Measurements from ENCODE around the gene PRR35. TPM values are rescaled to one million over a fixed set of nuclear protein-coding genes. Genes with fewer than 3 reads are reported as not detected.
"Not testable (repeated sequence)": the region's sequence is repeated elsewhere in the genome, so short reads cannot be mapped to it uniquely, and the experiment has no call there.

Gene PRR35
- total RNA-seq, 1 donor from 2014 or later, result not detected

DNA sequence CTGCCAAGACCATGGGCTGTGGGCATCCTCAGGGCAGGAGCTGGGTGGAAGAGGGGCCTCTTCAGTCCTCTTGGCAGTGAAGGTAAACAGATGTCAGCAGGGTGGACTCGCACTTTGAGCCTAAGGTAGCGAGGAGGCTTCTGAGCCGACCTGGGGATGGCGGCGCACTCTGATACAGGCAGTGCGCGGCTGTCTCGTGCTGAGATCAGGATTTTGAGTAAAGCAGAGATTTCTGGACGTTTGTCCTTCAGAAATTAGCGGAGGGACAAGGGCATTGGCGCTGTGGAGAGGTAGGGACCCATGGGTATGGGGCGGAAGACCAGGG is 36.5 kb downstream of the PRR35 start:
- peaks cover 14% of the 10 kb centered on the region for H3K36me3 Mint-ChIP-seq (ENCODE audit: low read depth)
- H3K27ac Mint-ChIP-seq, result no peak overlapping the region
- H3K4me3 Mint-ChIP-seq, result no peak overlapping the region
- no peaks in the 10 kb centered on the region for H3K27me3 Mint-ChIP-seq (ENCODE audit: insufficient read depth)
- intact Hi-C loops (cut with micrococcal nuclease), result no loop called here
- H3K9me3 Mint-ChIP-seq, result no peaks in the 10 kb centered on the region
- H3K4me1 Mint-ChIP-seq (ENCODE audit: low read depth), result peaks cover 10% of the 10 kb centered on the region
- no peak for DNase-seq (ENCODE audit: low spot score)

DNA sequence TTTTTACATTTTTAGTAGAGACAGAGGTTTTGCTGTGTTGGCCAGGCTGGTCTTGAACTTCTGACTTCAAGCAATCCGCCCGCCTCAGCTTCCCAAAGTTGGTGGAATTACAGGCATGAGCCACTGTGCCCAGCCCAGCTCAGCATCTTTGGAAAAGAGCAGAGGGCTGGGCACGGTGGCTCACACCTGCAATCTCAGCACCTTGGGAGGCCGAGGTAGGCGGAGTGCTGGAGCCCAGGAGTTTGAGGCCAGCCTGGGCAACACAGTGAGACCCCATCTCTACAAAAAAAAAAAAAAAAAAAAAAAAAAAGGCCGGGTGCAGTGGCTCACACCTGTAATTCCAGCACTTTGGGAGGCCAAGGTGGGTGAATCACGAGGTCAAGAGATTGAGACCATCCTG is 37.5 kb downstream of the PRR35 start:
- intact Hi-C loops (cut with micrococcal nuclease); H3K27me3 Mint-ChIP-seq (ENCODE audit: insufficient read depth); H3K4me3 Mint-ChIP-seq; H3K27ac Mint-ChIP-seq; H3K9me3 Mint-ChIP-seq; H3K4me1 Mint-ChIP-seq (ENCODE audit: low read depth); DNase-seq (ENCODE audit: low spot score): not testable (repeated sequence)
- H3K36me3 Mint-ChIP-seq (ENCODE audit: low read depth), result peaks cover 14% of the 10 kb centered on the region

DNA sequence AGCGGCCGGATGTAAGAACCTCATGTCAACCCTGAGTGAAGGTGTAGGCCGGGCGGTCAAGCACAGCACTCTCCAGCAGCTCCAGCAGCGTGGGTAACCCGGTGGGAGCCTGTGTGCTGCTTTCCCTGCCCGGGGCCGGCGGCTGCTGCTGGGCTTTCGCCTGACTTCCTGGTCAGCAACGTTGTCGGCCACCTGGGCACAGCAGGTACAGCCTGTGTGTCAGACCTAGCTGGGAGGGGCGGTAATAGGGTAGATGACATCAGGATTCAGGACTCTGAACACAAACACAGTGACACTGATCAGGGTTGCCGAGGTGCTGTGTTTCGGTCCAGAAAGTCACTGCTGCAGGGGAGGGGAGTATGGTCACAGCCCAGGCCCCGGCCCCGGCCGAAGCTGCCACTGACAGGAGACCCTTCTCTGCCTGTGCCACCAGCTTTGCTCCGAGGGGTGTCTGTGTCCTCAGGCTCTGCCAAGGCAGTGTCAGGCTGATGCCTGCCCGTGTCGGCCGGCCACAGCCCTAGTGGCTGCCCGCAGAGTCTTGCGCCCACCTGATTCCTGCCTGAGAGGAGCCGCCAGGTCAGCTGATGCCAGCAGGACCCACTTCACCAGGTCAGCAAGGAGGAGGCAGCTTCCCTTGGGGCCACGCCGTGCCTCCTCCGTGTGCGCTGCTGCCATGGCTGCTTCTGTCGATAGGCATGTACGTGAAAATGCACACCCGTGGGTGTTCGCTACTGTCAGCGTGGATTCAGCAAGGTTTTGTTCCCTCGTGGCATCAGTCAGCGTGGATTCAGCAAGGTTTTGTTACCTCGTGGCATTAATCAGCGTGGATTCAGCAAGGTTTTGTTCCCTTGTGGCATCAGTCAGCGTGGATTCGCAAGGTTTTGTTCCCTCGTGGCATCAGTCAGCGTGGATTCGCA is 38.9 kb downstream of the PRR35 start:
- Mint-ChIP-seq H3K4me1 (ENCODE audit: low read depth) (peaks cover 6% of the 10 kb centered on the region), H3K9me3 (no peaks in the 10 kb centered on the region), H3K4me3 (no peak overlapping the region), H3K27ac (no peak overlapping the region), H3K27me3 (ENCODE audit: insufficient read depth) (no peaks in the 10 kb centered on the region), H3K36me3 (ENCODE audit: low read depth) (peaks cover 14% of the 10 kb centered on the region)
- no peak for DNase-seq (ENCODE audit: low spot score)
- intact Hi-C loops (cut with micrococcal nuclease), result no loop called here

DNA sequence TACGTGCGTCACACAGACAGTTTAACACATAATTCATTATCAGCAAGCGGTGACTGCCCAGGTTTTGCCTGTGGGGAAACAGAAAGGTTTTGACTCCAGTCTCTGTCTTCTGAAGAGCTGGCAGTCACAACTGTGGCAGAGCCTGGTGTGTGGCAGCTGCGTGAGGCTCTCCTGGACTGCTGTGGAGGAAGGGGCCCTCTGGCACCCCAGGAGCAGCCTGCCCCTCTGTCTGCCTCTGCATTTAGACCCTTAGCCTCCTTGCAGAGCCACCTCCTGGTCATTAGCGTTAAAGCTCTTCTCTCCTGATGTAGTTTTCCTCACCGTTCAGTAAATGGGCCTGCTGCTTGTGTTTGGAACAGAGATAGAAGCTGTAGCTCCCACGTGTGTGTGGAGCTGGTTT is 40.6 kb downstream of the PRR35 start:
- intact Hi-C loops (cut with micrococcal nuclease), result no loop called here
- H3K36me3 Mint-ChIP-seq (ENCODE audit: low read depth), result peaks cover 15% of the 10 kb centered on the region
- DNase-seq (ENCODE audit: low spot score), result no peak
- no peak overlapping the region for H3K4me3 Mint-ChIP-seq
- no peaks in the 10 kb centered on the region for H3K27me3 Mint-ChIP-seq (ENCODE audit: insufficient read depth)
- H3K9me3 Mint-ChIP-seq, result no peaks in the 10 kb centered on the region
- no peak overlapping the region for H3K27ac Mint-ChIP-seq
- no peaks in the 10 kb centered on the region for H3K4me1 Mint-ChIP-seq (ENCODE audit: low read depth)

DNA sequence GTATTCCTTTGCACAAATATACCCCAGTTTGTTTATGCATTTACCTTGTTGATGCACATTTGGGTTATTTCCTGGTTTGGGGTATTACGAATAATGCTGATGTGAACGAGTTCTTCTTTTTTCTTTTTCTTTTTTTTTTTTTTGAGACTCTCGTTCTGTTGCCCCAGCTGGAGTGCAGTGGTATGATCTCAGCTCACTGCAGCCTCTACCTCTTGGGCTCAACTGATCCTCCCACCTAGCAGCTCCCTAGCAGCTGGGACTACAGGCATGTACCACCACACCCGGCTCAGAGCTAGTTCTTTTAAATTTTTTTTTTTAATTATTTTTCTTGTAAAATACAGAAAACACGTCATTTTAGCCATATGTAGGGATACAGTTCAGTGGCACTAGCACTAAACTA is 43.7 kb downstream of the PRR35 start:
- no peak overlapping the region for H3K4me3 Mint-ChIP-seq
- DNase-seq (ENCODE audit: low spot score), result no peak
- H3K9me3 Mint-ChIP-seq, result no peaks in the 10 kb centered on the region
- H3K4me1 Mint-ChIP-seq (ENCODE audit: low read depth), result no peaks in the 10 kb centered on the region
- no peak overlapping the region for H3K27ac Mint-ChIP-seq
- no peaks in the 10 kb centered on the region for H3K27me3 Mint-ChIP-seq (ENCODE audit: insufficient read depth)
- H3K36me3 Mint-ChIP-seq (ENCODE audit: low read depth), result peaks cover 2% of the 10 kb centered on the region
- intact Hi-C loops (cut with micrococcal nuclease), result no loop called here

DNA sequence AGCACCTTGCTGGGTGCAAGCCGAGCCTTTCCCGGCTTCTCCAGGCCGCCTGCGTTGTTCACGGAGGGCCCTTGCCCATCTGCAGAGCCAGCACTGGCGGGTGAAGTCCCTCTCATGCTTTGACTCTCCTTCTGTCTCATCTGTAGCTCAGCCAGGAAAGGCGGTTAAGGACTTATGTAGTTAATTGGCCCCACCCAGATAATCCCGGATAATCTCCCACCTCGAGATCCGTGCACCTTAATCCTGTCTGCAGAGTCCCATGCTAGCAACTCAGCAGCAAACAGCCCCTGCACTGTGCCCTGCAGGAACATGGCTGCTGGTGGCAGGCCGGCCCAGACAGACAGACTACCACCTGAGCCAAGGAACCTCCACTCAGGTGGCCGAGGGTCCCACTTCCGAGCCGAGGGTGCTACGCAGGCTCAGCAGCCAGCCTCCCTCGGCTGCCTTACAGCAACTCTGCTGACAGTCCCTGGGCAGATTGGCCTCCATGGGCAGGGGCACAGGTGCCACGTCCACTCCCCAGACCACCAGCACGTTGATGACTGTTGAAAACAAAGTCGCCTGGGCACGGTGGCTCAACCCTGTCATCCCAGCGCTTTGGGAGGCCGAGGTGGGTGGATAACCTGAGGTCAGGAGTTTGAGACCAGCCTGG is 46.6 kb downstream of the PRR35 start:
- Mint-ChIP-seq H3K4me3 (no peak overlapping the region), H3K27me3 (ENCODE audit: insufficient read depth) (no peaks in the 10 kb centered on the region), H3K9me3 (no peaks in the 10 kb centered on the region), H3K4me1 (ENCODE audit: low read depth) (no peaks in the 10 kb centered on the region), H3K36me3 (ENCODE audit: low read depth) (peaks cover 2% of the 10 kb centered on the region), H3K27ac (no peak overlapping the region)
- no peak for DNase-seq (ENCODE audit: low spot score)
- intact Hi-C loops (cut with micrococcal nuclease), result no loop called here

DNA sequence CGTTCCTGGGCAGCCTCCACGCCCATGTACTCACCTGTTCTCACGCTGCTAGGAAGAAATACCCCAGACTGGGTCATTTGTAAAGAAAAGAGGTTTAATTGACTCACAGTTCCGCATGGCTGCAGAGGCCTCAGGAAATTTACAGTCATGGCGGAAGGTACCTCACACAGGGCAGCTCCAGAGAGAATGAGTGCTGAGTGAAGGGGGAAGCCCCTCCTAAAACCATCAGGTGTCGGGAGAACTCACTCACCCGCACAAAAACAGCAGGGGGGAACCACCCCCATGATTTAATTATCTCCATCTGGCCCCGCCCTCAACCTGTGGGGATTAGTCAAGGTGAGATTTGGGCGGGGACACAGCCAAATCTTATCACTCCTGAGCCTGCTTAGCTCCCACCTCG is 47.8 kb downstream of the PRR35 start:
- H3K4me3 Mint-ChIP-seq, result no peak overlapping the region
- no peak for DNase-seq (ENCODE audit: low spot score)
- intact Hi-C loops (cut with micrococcal nuclease), result no loop called here
- H3K27ac Mint-ChIP-seq, result no peak overlapping the region
- H3K36me3 Mint-ChIP-seq (ENCODE audit: low read depth), result peaks cover 2% of the 10 kb centered on the region
- H3K9me3 Mint-ChIP-seq, result no peaks in the 10 kb centered on the region
- H3K27me3 Mint-ChIP-seq (ENCODE audit: insufficient read depth), result no peaks in the 10 kb centered on the region
- no peaks in the 10 kb centered on the region for H3K4me1 Mint-ChIP-seq (ENCODE audit: low read depth)

DNA sequence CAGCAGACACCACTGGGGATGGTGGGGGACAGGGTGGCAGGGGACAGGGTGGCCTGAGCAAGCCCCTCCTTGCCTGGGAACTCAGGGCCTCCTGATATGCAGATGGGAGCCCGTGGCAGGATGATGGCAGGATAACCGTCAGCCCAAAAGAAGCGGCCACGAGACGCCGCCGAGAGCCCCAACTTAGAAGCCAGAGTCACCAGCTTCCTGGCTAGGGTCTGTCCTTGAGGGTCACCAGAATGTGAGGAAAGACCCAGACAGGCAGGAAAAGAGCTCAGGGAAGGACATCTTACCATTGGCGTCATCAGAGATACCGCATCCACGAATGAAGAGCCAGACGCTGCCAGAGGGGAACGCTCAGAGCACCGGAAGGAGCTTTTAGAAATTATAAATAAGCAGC is 49.1 kb downstream of the PRR35 start:
- H3K9me3 Mint-ChIP-seq, result no peaks in the 10 kb centered on the region
- no peak for DNase-seq (ENCODE audit: low spot score)
- no peak overlapping the region for H3K27ac Mint-ChIP-seq
- H3K27me3 Mint-ChIP-seq (ENCODE audit: insufficient read depth), result no peaks in the 10 kb centered on the region
- no peaks in the 10 kb centered on the region for H3K4me1 Mint-ChIP-seq (ENCODE audit: low read depth)
- intact Hi-C loops (cut with micrococcal nuclease), result no loop called here
- peaks cover 1% of the 10 kb centered on the region for H3K36me3 Mint-ChIP-seq (ENCODE audit: low read depth)
- H3K4me3 Mint-ChIP-seq, result no peak overlapping the region

DNA sequence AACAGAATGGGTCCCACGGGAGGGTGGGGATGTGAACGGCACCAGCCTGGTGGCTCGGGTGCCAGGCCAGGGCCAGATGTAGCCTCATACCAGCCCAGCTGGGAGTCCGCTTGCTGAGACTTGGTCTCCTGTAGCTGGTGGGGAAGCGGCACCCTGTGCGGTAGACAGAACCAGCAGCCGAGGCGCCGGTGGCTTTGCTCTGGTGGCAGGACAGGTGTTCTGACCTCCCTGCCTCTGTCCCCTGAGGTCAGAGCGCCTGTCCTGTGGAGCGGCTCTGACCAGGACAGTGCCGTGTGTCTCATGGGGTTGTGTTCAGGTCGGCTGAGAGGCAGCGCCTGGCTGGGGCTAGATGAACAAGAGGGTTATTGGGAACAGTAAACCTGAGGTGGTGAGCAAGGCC is 49.8 kb downstream of the PRR35 start:
- no peaks in the 10 kb centered on the region for H3K27me3 Mint-ChIP-seq (ENCODE audit: insufficient read depth)
- no peak for DNase-seq (ENCODE audit: low spot score)
- no peaks in the 10 kb centered on the region for H3K4me1 Mint-ChIP-seq (ENCODE audit: low read depth)
- no peak overlapping the region for H3K4me3 Mint-ChIP-seq
- no peaks in the 10 kb centered on the region for H3K9me3 Mint-ChIP-seq
- H3K36me3 Mint-ChIP-seq (ENCODE audit: low read depth), result peaks cover 3% of the 10 kb centered on the region
- intact Hi-C loops (cut with micrococcal nuclease), result no loop called here
- H3K27ac Mint-ChIP-seq, result no peak overlapping the region

DNA sequence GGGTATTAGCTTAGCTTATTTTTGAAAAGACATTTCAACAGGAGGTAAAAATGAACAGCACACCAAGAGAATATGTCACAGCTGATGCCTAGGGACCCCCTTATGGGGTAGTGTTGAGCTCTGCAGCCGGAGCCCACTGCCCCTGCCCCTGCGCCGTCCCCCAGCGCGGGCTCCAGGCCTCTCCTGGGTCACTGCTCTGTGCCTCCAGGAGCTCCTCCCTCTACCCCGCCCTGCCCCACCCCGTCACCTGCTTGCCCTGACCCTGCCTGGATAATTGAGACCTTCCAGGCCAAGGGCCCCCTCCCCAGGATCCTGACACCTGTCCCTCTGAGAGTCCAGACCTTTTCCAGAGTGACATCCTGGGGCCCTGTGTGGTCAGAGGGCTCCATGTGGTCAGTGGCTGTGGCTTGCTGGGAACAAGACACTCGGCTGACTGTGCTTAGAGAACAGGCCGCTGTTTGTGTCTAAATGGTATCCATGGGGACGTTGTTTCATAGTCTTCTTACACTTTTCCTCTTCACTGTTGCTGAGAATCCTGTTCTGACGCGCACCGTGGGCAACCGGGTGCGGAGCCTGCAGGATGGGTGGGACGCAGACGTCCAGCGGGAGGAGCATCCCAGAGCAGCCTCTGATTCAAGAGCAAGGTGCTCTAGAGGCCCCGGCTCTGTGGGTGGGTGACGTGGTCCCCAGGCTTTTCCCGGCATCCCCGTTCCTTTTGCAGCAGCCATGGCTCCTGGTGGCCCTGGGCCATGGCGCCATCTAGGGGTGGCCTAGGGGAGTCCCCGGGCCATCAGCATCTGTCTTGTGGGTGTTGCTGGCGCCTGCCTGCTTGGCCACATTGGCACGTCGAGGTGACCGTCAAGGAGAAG is 50.6 kb downstream of the PRR35 start:
- no peak overlapping the region for H3K4me3 Mint-ChIP-seq
- H3K27ac Mint-ChIP-seq, result no peak overlapping the region
- H3K9me3 Mint-ChIP-seq, result no peaks in the 10 kb centered on the region
- H3K36me3 Mint-ChIP-seq (ENCODE audit: low read depth), result peaks cover 3% of the 10 kb centered on the region
- no peaks in the 10 kb centered on the region for H3K27me3 Mint-ChIP-seq (ENCODE audit: insufficient read depth)
- intact Hi-C loops (cut with micrococcal nuclease), result no loop called here
- H3K4me1 Mint-ChIP-seq (ENCODE audit: low read depth), result no peaks in the 10 kb centered on the region
- no peak for DNase-seq (ENCODE audit: low spot score)

DNA sequence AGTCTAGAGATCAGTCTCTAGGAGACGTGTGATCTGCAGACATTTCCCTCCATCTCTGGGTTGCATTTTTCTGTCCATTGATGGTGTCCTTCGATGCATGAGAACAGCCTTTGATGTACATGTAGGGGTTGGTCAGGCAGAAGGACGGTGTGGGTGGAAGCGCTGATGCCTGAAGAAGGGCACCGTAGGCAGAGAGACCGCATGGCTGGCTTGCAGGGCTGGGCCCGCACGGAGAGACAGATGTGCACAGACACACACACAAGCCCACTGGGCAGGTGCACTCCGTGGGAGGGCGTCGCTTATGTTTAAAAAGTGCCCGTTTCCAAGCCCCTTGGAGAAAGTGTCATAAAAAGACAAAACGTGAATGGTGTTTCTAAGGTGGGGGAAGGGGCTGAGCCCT is 54.9 kb downstream of the PRR35 start:
- peaks cover 3% of the 10 kb centered on the region for H3K36me3 Mint-ChIP-seq (ENCODE audit: low read depth)
- no peak overlapping the region for H3K4me3 Mint-ChIP-seq
- H3K27ac Mint-ChIP-seq, result no peak overlapping the region
- no peaks in the 10 kb centered on the region for H3K27me3 Mint-ChIP-seq (ENCODE audit: insufficient read depth)
- intact Hi-C loops (cut with micrococcal nuclease), result no loop called here
- no peaks in the 10 kb centered on the region for H3K4me1 Mint-ChIP-seq (ENCODE audit: low read depth)
- H3K9me3 Mint-ChIP-seq, result no peaks in the 10 kb centered on the region
- no peak for DNase-seq (ENCODE audit: low spot score)
